Liver (tissue), 9 donors: Measurements from ENCODE around the gene STX11. TPM values are rescaled to one million over a fixed set of nuclear protein-coding genes. Genes with fewer than 3 reads are reported as not detected.

Experiments
- DNase-seq: peaks from one replicate; pipeline ENCODE4 v3.0.0-alpha.2; 2017; ENCODE audit warnings: low spot score
- H3K27ac ChIP-seq, 2 donors: one replicate each; pipeline ENCODE4 v1.7.0; 2013; ENCODE audit warnings: inconsistent platforms in 2 of 2, low read length in 2 of 2, control low read depth in 1 of 2, low read depth in 1 of 2, mild to moderate bottlenecking in 1 of 2
- H3K27me3 ChIP-seq, 4 donors: one replicate each; pipeline versions ENCODE4 v1.6.1 to v1.7.0; 2013; ENCODE audit warnings: low read length in 3 of 4, inconsistent platforms in 1 of 4, mild to moderate bottlenecking in 1 of 4, moderate library complexity in 1 of 4; ENCODE audit not compliant: control insufficient read depth in 4 of 4, insufficient read depth in 4 of 4
- H3K36me3 ChIP-seq, 4 donors: one replicate each; pipeline versions ENCODE4 v1.6.1 to v1.7.0; 2013; ENCODE audit warnings: low read length in 3 of 4, mild to moderate bottlenecking in 3 of 4, low read depth in 1 of 4, moderate library complexity in 1 of 4; ENCODE audit not compliant: control insufficient read depth in 4 of 4, insufficient read depth in 3 of 4
- H3K4me1 ChIP-seq, 4 donors: one replicate each; pipeline versions ENCODE4 v1.6.1 to v1.7.0; 2013; ENCODE audit warnings: low read length in 3 of 4, mild to moderate bottlenecking in 3 of 4, moderate library complexity in 1 of 4; ENCODE audit not compliant: control insufficient read depth in 4 of 4, insufficient read depth in 4 of 4
- H3K4me3 ChIP-seq, 3 donors: one replicate each; pipeline versions ENCODE4 v1.6.1 to v1.7.0; 2013; ENCODE audit warnings: low read length in 3 of 3, control low read depth in 1 of 3, low read depth in 1 of 3, mild to moderate bottlenecking in 1 of 3
- H3K9ac ChIP-seq, 2 donors: one replicate each; pipeline ENCODE4 v1.7.0; 2013; ENCODE audit warnings: low read length in 2 of 2, mild to moderate bottlenecking in 2 of 2, moderate library complexity in 2 of 2, control low read depth in 1 of 2, low read depth in 1 of 2
- H3K9me3 ChIP-seq, 4 donors: one replicate each; pipeline versions ENCODE4 v1.6.1 to v1.7.0; 2013; ENCODE audit warnings: low read length in 3 of 4; ENCODE audit not compliant: control insufficient read depth in 4 of 4
- EGR1 ChIP-seq, 2 donors: IDR thresholded peaks; 2 replicates each; pipeline ENCODE4 v1.6.1; 2016 to 2018; ENCODE audit warnings: antibody characterized with exemption in 2 of 2, low read depth in 2 of 2
- FOXA1 ChIP-seq: IDR thresholded peaks from 2 replicates; pipeline ENCODE4 v1.6.1; 2016; ENCODE audit warnings: antibody characterized with exemption
- FOXA2 ChIP-seq: IDR thresholded peaks from 2 replicates; pipeline ENCODE4 v1.6.1; 2016; ENCODE audit warnings: antibody characterized with exemption
- GABPA ChIP-seq, 2 donors: IDR thresholded peaks in 1 of 2; conservative IDR thresholded peaks in 1 of 2; 2 replicates each; pipeline ENCODE4 v1.6.1; 2016; ENCODE audit warnings: antibody characterized with exemption in 2 of 2, mild to moderate bottlenecking in 1 of 2, moderate library complexity in 1 of 2
- HNF4A ChIP-seq, 2 donors: conservative IDR thresholded peaks; 2 replicates each; pipeline ENCODE4 v1.6.1; 2016; ENCODE audit warnings: antibody characterized with exemption in 2 of 2, mild to moderate bottlenecking in 2 of 2
- HNF4G ChIP-seq: IDR thresholded peaks from 2 replicates; pipeline ENCODE4 v1.6.1; 2016; ENCODE audit warnings: antibody characterized with exemption
- JUND ChIP-seq, 2 donors: IDR thresholded peaks; 2 replicates each; pipeline ENCODE4 v1.6.1; 2016; ENCODE audit warnings: antibody characterized with exemption in 2 of 2
- MAX ChIP-seq: IDR thresholded peaks from 2 replicates; pipeline ENCODE4 v1.6.1; 2016; ENCODE audit warnings: antibody characterized with exemption
- NR2F2 ChIP-seq: IDR thresholded peaks from 2 replicates; pipeline ENCODE4 v1.6.1; 2016; ENCODE audit warnings: antibody characterized with exemption
- RAD21 ChIP-seq, 2 donors: IDR thresholded peaks; 2 replicates each; pipeline ENCODE4 v1.6.1; 2016; ENCODE audit warnings: antibody characterized with exemption in 2 of 2, mild to moderate bottlenecking in 2 of 2
- RXRA ChIP-seq, 2 donors: IDR thresholded peaks; 2 replicates each; pipeline ENCODE4 v1.6.1; 2017 to 2018; ENCODE audit warnings: antibody characterized with exemption in 2 of 2, mild to moderate bottlenecking in 1 of 2
- SP1 ChIP-seq: IDR thresholded peaks from 2 replicates; pipeline ENCODE4 v1.6.1; 2018; ENCODE audit warnings: antibody characterized with exemption, mild to moderate bottlenecking
- TAF1 ChIP-seq: conservative IDR thresholded peaks from 2 replicates; pipeline ENCODE4 v1.6.1; 2016; ENCODE audit warnings: antibody characterized with exemption, mild to moderate bottlenecking
- YY1 ChIP-seq: IDR thresholded peaks from 2 replicates; pipeline ENCODE4 v1.6.1; 2016; ENCODE audit warnings: antibody characterized with exemption, mild to moderate bottlenecking
- ZBTB33 ChIP-seq: IDR thresholded peaks from 2 replicates; pipeline ENCODE4 v1.6.1; 2016; ENCODE audit warnings: antibody characterized with exemption
- WGBS: extraction: QIAGEN DNeasy Blood & Tissue Kit; methylation state at CpG from one replicate; pipeline ENCODE4 v1.1.7; 2013; 5-methylcytosine and 5-hydroxymethylcytosine counted together
- polyA plus RNA-seq, 2 donors: library from polyadenylated mRNA; stranded (reverse) in 1 of 2; unstranded in 1 of 2; fragments of 200-250 nt in 1 of 2; fragments of >200 nt in 1 of 2; fragmentation: Nextera tagmentation in 1 of 2; extraction: Ambion mirVana in 1 of 2; gene quantifications; one replicate each; pipeline versions ENCODE4 v1.2.1 to v1.2.3, GENCODE V29; 2013 to 2015
- total RNA-seq, 2 donors: library from RNA; depleted of rRNA; stranded (reverse); fragments of >200 nt; gene quantifications; one replicate each; pipeline ENCODE4 v1.2.3, GENCODE V29; 2014
- TF ChIP-seq, protein P1 (sequence below): fragments of 150-350 bp; IDR thresholded peaks from 2 replicates; pipeline ENCODE4 v1.5.1; 2017; ENCODE audit warnings: improper control_type of control experiment, low read depth, low read length; ENCODE audit not compliant: missing input control
- TF ChIP-seq, protein P2 (sequence below): IDR thresholded peaks from 2 replicates; pipeline ENCODE4 v1.6.1; 2016; ENCODE audit warnings: antibody characterized with exemption
- TF ChIP-seq, protein P3 (sequence below): IDR thresholded peaks from 2 replicates; pipeline ENCODE4 v1.6.1; 2016; ENCODE audit warnings: antibody characterized with exemption, mild to moderate bottlenecking
- donor health status: healthy.
- donor health status: healthy.
- donor health status: healthy.
- donor health status: healthy.
- donor health status: healthy.

Gene STX11
- total and polyA plus RNA-seq, 4 donors, result 1.3 to 4.9 (median 3.4) TPM

GRCh38 chr6:144219056-144219685, 68.9 kb downstream of the STX11 start:
- no peak for DNase-seq

GRCh38 chr6:144220031-144220790, 69.9 kb downstream of the STX11 start:
- Histone ChIP-seq H3K4me1 (peaks cover 0 to 16% (median 9%) of the 10 kb centered on the region in 4 donors), H3K9me3 (no peaks in the 10 kb centered on the region), H3K4me3 (no peak overlapping the region), H3K36me3 (no peaks in the 10 kb centered on the region), H3K9ac (no peak overlapping the region), H3K27ac (no peak overlapping the region), H3K27me3 (no peaks in the 10 kb centered on the region)
- DNase-seq, result no peak
- 91% methylated on average over 5 of the region's 5 CpGs for WGBS
- TF ChIP-seq MAX (no peak), FOXA1 (no peak), NR2F2 (no peak), JUND (IDR thresholded peaks at IDR 0.05) (no peak), GABPA (IDR thresholded peaks at IDR 0.05 in 1 of 2, conservative IDR thresholded peaks at IDR 0.05 in 1 of 2) (no peak), HNF4G (no peak), EGR1 (IDR thresholded peaks at IDR 0.05; ENCODE audit: low read depth in 2 of 2) (no peak), RXRA (IDR thresholded peaks at IDR 0.05) (no peak), YY1 (no peak), ZBTB33 (no peak), SP1 (no peak), TAF1 (no peak), RAD21 (IDR thresholded peaks at IDR 0.05) (no peak), FOXA2 (no peak), HNF4A (conservative IDR thresholded peaks at IDR 0.05) (no peak)
- TF ChIP-seq, protein P1, sequence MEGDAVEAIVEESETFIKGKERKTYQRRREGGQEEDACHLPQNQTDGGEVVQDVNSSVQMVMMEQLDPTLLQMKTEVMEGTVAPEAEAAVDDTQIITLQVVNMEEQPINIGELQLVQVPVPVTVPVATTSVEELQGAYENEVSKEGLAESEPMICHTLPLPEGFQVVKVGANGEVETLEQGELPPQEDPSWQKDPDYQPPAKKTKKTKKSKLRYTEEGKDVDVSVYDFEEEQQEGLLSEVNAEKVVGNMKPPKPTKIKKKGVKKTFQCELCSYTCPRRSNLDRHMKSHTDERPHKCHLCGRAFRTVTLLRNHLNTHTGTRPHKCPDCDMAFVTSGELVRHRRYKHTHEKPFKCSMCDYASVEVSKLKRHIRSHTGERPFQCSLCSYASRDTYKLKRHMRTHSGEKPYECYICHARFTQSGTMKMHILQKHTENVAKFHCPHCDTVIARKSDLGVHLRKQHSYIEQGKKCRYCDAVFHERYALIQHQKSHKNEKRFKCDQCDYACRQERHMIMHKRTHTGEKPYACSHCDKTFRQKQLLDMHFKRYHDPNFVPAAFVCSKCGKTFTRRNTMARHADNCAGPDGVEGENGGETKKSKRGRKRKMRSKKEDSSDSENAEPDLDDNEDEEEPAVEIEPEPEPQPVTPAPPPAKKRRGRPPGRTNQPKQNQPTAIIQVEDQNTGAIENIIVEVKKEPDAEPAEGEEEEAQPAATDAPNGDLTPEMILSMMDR, result no peak
- TF ChIP-seq, protein P2, sequence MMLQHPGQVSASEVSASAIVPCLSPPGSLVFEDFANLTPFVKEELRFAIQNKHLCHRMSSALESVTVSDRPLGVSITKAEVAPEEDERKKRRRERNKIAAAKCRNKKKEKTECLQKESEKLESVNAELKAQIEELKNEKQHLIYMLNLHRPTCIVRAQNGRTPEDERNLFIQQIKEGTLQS, result no peak
- TF ChIP-seq, protein P3, sequence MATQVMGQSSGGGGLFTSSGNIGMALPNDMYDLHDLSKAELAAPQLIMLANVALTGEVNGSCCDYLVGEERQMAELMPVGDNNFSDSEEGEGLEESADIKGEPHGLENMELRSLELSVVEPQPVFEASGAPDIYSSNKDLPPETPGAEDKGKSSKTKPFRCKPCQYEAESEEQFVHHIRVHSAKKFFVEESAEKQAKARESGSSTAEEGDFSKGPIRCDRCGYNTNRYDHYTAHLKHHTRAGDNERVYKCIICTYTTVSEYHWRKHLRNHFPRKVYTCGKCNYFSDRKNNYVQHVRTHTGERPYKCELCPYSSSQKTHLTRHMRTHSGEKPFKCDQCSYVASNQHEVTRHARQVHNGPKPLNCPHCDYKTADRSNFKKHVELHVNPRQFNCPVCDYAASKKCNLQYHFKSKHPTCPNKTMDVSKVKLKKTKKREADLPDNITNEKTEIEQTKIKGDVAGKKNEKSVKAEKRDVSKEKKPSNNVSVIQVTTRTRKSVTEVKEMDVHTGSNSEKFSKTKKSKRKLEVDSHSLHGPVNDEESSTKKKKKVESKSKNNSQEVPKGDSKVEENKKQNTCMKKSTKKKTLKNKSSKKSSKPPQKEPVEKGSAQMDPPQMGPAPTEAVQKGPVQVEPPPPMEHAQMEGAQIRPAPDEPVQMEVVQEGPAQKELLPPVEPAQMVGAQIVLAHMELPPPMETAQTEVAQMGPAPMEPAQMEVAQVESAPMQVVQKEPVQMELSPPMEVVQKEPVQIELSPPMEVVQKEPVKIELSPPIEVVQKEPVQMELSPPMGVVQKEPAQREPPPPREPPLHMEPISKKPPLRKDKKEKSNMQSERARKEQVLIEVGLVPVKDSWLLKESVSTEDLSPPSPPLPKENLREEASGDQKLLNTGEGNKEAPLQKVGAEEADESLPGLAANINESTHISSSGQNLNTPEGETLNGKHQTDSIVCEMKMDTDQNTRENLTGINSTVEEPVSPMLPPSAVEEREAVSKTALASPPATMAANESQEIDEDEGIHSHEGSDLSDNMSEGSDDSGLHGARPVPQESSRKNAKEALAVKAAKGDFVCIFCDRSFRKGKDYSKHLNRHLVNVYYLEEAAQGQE, result no peak

More at GRCh38 chr6:144219056-144219685, 68.9 kb downstream of the STX11 start:
- 68% methylated on average over 3 of the region's 3 CpGs for WGBS
- no peak overlapping the region for H3K4me3 ChIP-seq
- H3K9me3 ChIP-seq, result no peaks in the 10 kb centered on the region
- H3K27me3 ChIP-seq, result no peaks in the 10 kb centered on the region
- H3K27ac ChIP-seq, result no peak overlapping the region
- no peaks in the 10 kb centered on the region for H3K36me3 ChIP-seq
- TF ChIP-seq RAD21 (IDR thresholded peaks at IDR 0.05) (peak; percentile 80 to 85), TAF1 (no peak)
- TF ChIP-seq, protein P1, result peak; percentile 50
- peaks cover 1 to 18% (median 12%) of the 10 kb centered on the region in 4 donors for H3K4me1 ChIP-seq
- H3K9ac ChIP-seq, result no peak overlapping the region
